Astrocyte (in vitro differentiated cells and primary cell): ENCODE results near the gene FAM219B. TPM values are rescaled to one million over a fixed set of nuclear protein-coding genes. Genes with fewer than 3 reads are reported as not detected.

ENCODE experiments used
- DNase-seq: peaks from one replicate; pipeline ENCODE4 v3.0.0-alpha.2; 2010; ENCODE audit warnings: low read depth
- FAIRE-seq: peaks from 2 replicates; lab custom pipeline; 2011; peaks lifted over from hg19 to GRCh38; lab: Jason Lieb, UNC
- H2AFZ ChIP-seq: 2 replicates; pipeline ENCODE4 v1.6.0; 2012; ENCODE audit warnings: low read depth, low read length, inconsistent platforms
- H3K27ac ChIP-seq: 2 replicates; pipeline ENCODE4 v1.5.1; 2011; ENCODE audit warnings: low read depth, low read length, inconsistent platforms
- H3K27me3 ChIP-seq: 2 replicates; pipeline ENCODE4 v1.6.0; 2011; ENCODE audit warnings: low read length, inconsistent platforms; ENCODE audit not compliant: insufficient read depth
- H3K36me3 ChIP-seq: 2 replicates; pipeline ENCODE4 v1.5.1; 2011; ENCODE audit warnings: low read length, inconsistent platforms; ENCODE audit not compliant: insufficient read depth
- H3K4me1 ChIP-seq: 2 replicates; pipeline ENCODE4 v1.5.1; 2011; ENCODE audit warnings: low read length, inconsistent platforms; ENCODE audit not compliant: insufficient read depth
- H3K4me2 ChIP-seq: 2 replicates; pipeline ENCODE4 v1.6.0; 2012; ENCODE audit warnings: low read length, inconsistent platforms
- H3K4me3 ChIP-seq: 2 replicates; pipeline ENCODE4 v1.5.1; 2011; ENCODE audit warnings: low read depth, mild to moderate bottlenecking, low read length, inconsistent platforms; ENCODE audit not compliant: insufficient read depth
- H3K79me2 ChIP-seq: 2 replicates; pipeline ENCODE4 v1.6.0; 2012; ENCODE audit warnings: mild to moderate bottlenecking, low read length, inconsistent platforms; ENCODE audit not compliant: insufficient read depth
- H3K9ac ChIP-seq: 2 replicates; pipeline ENCODE4 v1.6.0; 2012; ENCODE audit warnings: mild to moderate bottlenecking, low read length, inconsistent platforms
- H3K9me3 ChIP-seq: 2 replicates; pipeline ENCODE4 v1.5.1; 2012; ENCODE audit warnings: low read depth, mild to moderate bottlenecking, low read length, inconsistent platforms; ENCODE audit not compliant: insufficient read depth
- H4K20me1 ChIP-seq: 2 replicates; pipeline ENCODE4 v1.6.0; 2012; ENCODE audit warnings: low read length, inconsistent platforms; ENCODE audit not compliant: insufficient read depth
- H3K27ac Mint-ChIP-seq: one replicate; pipeline ENCODE4 v1.8.0; 2021; ENCODE audit warnings: mild to moderate bottlenecking, mixed read lengths; ENCODE audit not compliant: unreplicated experiment
- H3K27me3 Mint-ChIP-seq: one replicate; pipeline ENCODE4 v1.8.0; 2021; ENCODE audit warnings: low read depth, mixed read lengths; ENCODE audit not compliant: unreplicated experiment
- H3K36me3 Mint-ChIP-seq: one replicate; pipeline ENCODE4 v1.8.0; 2021; ENCODE audit warnings: low read depth, mixed read lengths; ENCODE audit not compliant: unreplicated experiment
- H3K4me1 Mint-ChIP-seq: one replicate; pipeline ENCODE4 v1.8.0; 2021; ENCODE audit warnings: low read depth, mixed read lengths; ENCODE audit not compliant: unreplicated experiment
- H3K4me3 Mint-ChIP-seq: one replicate; pipeline ENCODE4 v1.8.0; 2021; ENCODE audit warnings: mild to moderate bottlenecking, moderate library complexity, mixed read lengths; ENCODE audit not compliant: unreplicated experiment
- H3K9me3 Mint-ChIP-seq: one replicate; pipeline ENCODE4 v1.8.0; 2021; ENCODE audit warnings: mild to moderate bottlenecking, mixed read lengths; ENCODE audit not compliant: unreplicated experiment
- CTCF ChIP-seq: IDR thresholded peaks from 2 replicates; pipeline ENCODE4 v1.5.1; 2011; ENCODE audit warnings: low read depth, mild to moderate bottlenecking, inconsistent platforms, low read length, moderate library complexity; ENCODE audit not compliant: insufficient read depth
- EZH2 ChIP-seq: IDR thresholded peaks from 2 replicates; pipeline ENCODE4 v1.6.1; 2012; ENCODE audit warnings: mild to moderate bottlenecking, low read length, inconsistent platforms; ENCODE audit not compliant: insufficient read depth
- total RNA-seq: library from RNA; stranded (reverse); gene quantifications from 2 replicates; pipeline ENCODE4 v1.2.1, GENCODE V29; 2021

FAM219B gene
- total RNA-seq, 1 donor from 2014 or later = 97.1 TPM

- Histone ChIP-seq H4K20me1 (peaks cover 19% of the 10 kb centered on the region), H3K27me3 (no peaks in the 10 kb centered on the region), H3K4me3 (no peak overlapping the region), H3K4me1 (no peaks in the 10 kb centered on the region), H3K9ac (no peak overlapping the region), H3K9me3 (no peaks in the 10 kb centered on the region), H2AFZ (no peak overlapping the region), H3K79me2 (peaks cover 38% of the 10 kb centered on the region), H3K27ac (no peak overlapping the region), H3K36me3 (peaks cover 21% of the 10 kb centered on the region), H3K4me2 (no peak overlapping the region)
- DNase-seq (no peak), FAIRE-seq (no peak)
- H3K9me3 Mint-ChIP-seq = no peaks in the 10 kb centered on the region
- H3K4me3 Mint-ChIP-seq = no peak overlapping the region
- H3K36me3 Mint-ChIP-seq = no peaks in the 10 kb centered on the region
- TF ChIP-seq CTCF (no peak), EZH2 (no peak)
- H3K27ac Mint-ChIP-seq = no peak overlapping the region
- H3K4me1 Mint-ChIP-seq = no peaks in the 10 kb centered on the region
- no peaks in the 10 kb centered on the region for H3K27me3 Mint-ChIP-seq
Measured at GRCh38 chr15:74928771-74929198, 22.1 kb upstream of the FAM219B start.

DNA sequence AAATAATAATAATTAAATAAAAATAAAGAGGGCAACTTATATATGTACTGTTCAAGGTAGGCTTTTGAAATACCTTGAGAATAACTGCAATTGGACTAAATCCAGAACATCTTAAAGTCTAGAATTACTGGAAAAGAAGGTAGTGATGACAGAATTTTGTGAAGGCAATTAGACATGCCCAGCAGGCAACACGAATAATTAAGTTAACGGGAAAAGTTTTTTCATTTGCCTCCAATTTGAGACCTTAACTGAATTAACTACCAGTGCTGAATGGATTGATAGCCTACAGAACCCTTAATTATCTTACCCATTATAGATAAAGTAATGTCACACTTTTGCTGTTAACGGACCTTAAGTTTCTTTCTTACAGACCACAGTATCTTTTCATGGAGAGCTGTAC is 17.9 kb upstream of the FAM219B start:
- Mint-ChIP-seq H3K9me3 (no peaks in the 10 kb centered on the region), H3K36me3 (peaks cover 4% of the 10 kb centered on the region), H3K27me3 (no peaks in the 10 kb centered on the region), H3K4me3 (no peak overlapping the region), H3K4me1 (no peaks in the 10 kb centered on the region), H3K27ac (no peak overlapping the region)
- Histone ChIP-seq H3K79me2 (peaks cover 11% of the 10 kb centered on the region), H2AFZ (no peak overlapping the region), H3K4me1 (no peaks in the 10 kb centered on the region), H3K36me3 (peaks cover 34% of the 10 kb centered on the region), H3K9me3 (no peaks in the 10 kb centered on the region), H3K27me3 (no peaks in the 10 kb centered on the region), H3K4me2 (no peak overlapping the region), H3K9ac (no peak overlapping the region), H3K4me3 (no peak overlapping the region), H4K20me1 (peaks cover 5% of the 10 kb centered on the region), H3K27ac (no peak overlapping the region)
- TF ChIP-seq EZH2 (no peak), CTCF (no peak)
- DNase-seq = no peak
- FAIRE-seq = no peak

- no peaks in the 10 kb centered on the region for H3K4me1 Mint-ChIP-seq
- Histone ChIP-seq H2AFZ (no peak overlapping the region), H3K4me1 (no peaks in the 10 kb centered on the region), H3K79me2 (no peaks in the 10 kb centered on the region), H3K4me2 (no peak overlapping the region), H3K4me3 (no peak overlapping the region), H3K27me3 (no peaks in the 10 kb centered on the region), H3K9ac (no peak overlapping the region), H3K36me3 (peaks cover 28% of the 10 kb centered on the region), H3K27ac (no peak overlapping the region), H3K9me3 (no peaks in the 10 kb centered on the region), H4K20me1 (no peaks in the 10 kb centered on the region)
- H3K36me3 Mint-ChIP-seq = peaks cover 18% of the 10 kb centered on the region
- H3K27me3 Mint-ChIP-seq = no peaks in the 10 kb centered on the region
- H3K9me3 Mint-ChIP-seq = no peaks in the 10 kb centered on the region
- no peak for FAIRE-seq
- TF ChIP-seq CTCF (no peak), EZH2 (no peak)
- DNase-seq = no peak
- peak overlapping the region; percentile 38 for H3K27ac Mint-ChIP-seq
- H3K4me3 Mint-ChIP-seq = no peak overlapping the region
Measured at GRCh38 chr15:74920456-74920855, 13.8 kb upstream of the FAM219B start.
